GM23248 (cell line): ENCODE measurements around the gene CEBPB. TPM values are rescaled to one million over a fixed set of nuclear protein-coding genes. Genes with fewer than 3 reads are reported as not detected.
"Not testable (repeated sequence)": the region's sequence is repeated elsewhere in the genome, so short reads cannot be mapped to it uniquely, and the experiment has no call there.

ENCODE experiments used
- DNase-seq: peaks from one replicate; pipeline ENCODE4 v3.0.0-alpha.2; 2015
- H2AFZ ChIP-seq: fragments of 200-600 bp; sonication (generic); 2 replicates; pipeline ENCODE4 v1.6.1; 2016; ENCODE audit warnings: antibody characterized with exemption
- H3F3A ChIP-seq: fragments of 200-600 bp; sonication (generic); 2 replicates; pipeline ENCODE4 v1.6.1; 2016; ENCODE audit warnings: mild to moderate bottlenecking, antibody characterized with exemption, mixed run types; ENCODE audit not compliant: insufficient read depth
- H3K27ac ChIP-seq: fragments of 200-600 bp; sonication (generic); 2 replicates; pipeline ENCODE4 v1.5.1; 2016; ENCODE audit warnings: mild to moderate bottlenecking
- H3K27me3 ChIP-seq: fragments of 200-600 bp; sonication (generic); replicated peaks from 2 replicates; pipeline ENCODE4 v1.6.1; 2016; ENCODE audit warnings: mild to moderate bottlenecking; ENCODE audit not compliant: insufficient read depth
- H3K36me3 ChIP-seq: fragments of 200-600 bp; sonication (generic); 2 replicates; pipeline ENCODE4 v1.6.1; 2016; ENCODE audit warnings: low read depth, mild to moderate bottlenecking
- H3K4me1 ChIP-seq: fragments of 200-600 bp; sonication (generic); 2 replicates; pipeline ENCODE4 v1.6.1; 2016; ENCODE audit warnings: mild to moderate bottlenecking; ENCODE audit not compliant: insufficient read depth
- H3K4me2 ChIP-seq: fragments of 200-600 bp; sonication (generic); one replicate; pipeline ENCODE4 v1.6.1; 2016; ENCODE audit warnings: mild to moderate bottlenecking; ENCODE audit not compliant: unreplicated experiment
- H3K4me3 ChIP-seq: fragments of 200-600 bp; sonication (generic); 2 replicates; pipeline ENCODE4 v1.5.1; 2016; ENCODE audit warnings: mild to moderate bottlenecking
- H3K79me2 ChIP-seq: fragments of 200-600 bp; sonication (generic); 2 replicates; pipeline ENCODE4 v1.6.1; 2016; ENCODE audit warnings: mild to moderate bottlenecking; ENCODE audit not compliant: insufficient read depth
- H3K9ac ChIP-seq: fragments of 200-600 bp; sonication (generic); 2 replicates; pipeline ENCODE4 v1.6.1; 2016; ENCODE audit warnings: mild to moderate bottlenecking
- H3K9me2 ChIP-seq: fragments of 200-600 bp; sonication (generic); 2 replicates; pipeline ENCODE4 v1.6.1; 2016; ENCODE audit warnings: mixed run types, mild to moderate bottlenecking, moderate library complexity; ENCODE audit not compliant: insufficient read depth
- H3K9me3 ChIP-seq: fragments of 200-600 bp; sonication (generic); one replicate; pipeline ENCODE4 v1.6.1; 2017; ENCODE audit warnings: low read depth
- H4K20me1 ChIP-seq: fragments of 200-600 bp; sonication (generic); 2 replicates; pipeline ENCODE4 v1.6.0; 2016; ENCODE audit not compliant: insufficient read depth
- EZH2 ChIP-seq: fragments of 200-600 bp; sonication (generic); IDR thresholded peaks from 2 replicates; pipeline ENCODE4 v1.6.1; 2018; ENCODE audit warnings: antibody characterized with exemption, mild to moderate bottlenecking; ENCODE audit not compliant: insufficient read depth, poor library complexity, severe bottlenecking
- EZH2phosphoT487 ChIP-seq: fragments of 200-600 bp; sonication (generic); IDR thresholded peaks from 2 replicates; pipeline ENCODE4 v1.6.1; 2018; ENCODE audit warnings: antibody characterized with exemption, moderate library complexity, mild to moderate bottlenecking, low read depth; ENCODE audit not compliant: insufficient read depth
- WGBS, 2 experiments: methylation state at CpG; one replicate each; pipeline ENCODE4 v1.1.6; 2015 to 2017; ENCODE audit warnings: low lambda C conversion rate in 2 of 2, low coverage in 1 of 2; ENCODE audit errors: missing lambda C conversion rate in 2 of 2; 5-methylcytosine and 5-hydroxymethylcytosine counted together
- in situ Hi-C: fragments of 300-500 bp; cut with MboI; formaldehyde crosslinking; loops from 2 replicates; pipeline ENCODE4 v1.15.0; 2020
- polyA plus RNA-seq: library from polyadenylated mRNA; unstranded; fragments of >200 nt; fragmentation: Nextera tagmentation; extraction: Ambion mirVana; gene quantifications from 2 replicates; pipeline ENCODE4 v1.2.1, GENCODE V29; 2016
- total RNA-seq: library from RNA; depleted of rRNA; stranded (reverse); fragments of >200 nt; shearing (Covaris generic); gene quantifications from 2 replicates; pipeline ENCODE4 v1.2.3, GENCODE V29; 2014

Gene CEBPB
- total and polyA plus RNA-seq, 2 experiments from 2014 or later, result 47.1 to 73.8 TPM

GRCh38 chr20:50202677-50203076 is 12.0 kb downstream of the CEBPB start:
- Histone ChIP-seq H4K20me1 (no peaks in the 10 kb centered on the region), H3K79me2 (no peaks in the 10 kb centered on the region), H3K4me3 (no peak overlapping the region), H3K4me2 (no peak overlapping the region), H3K36me3 (0 out of 2 replicates have a peak, but pooled peaks cover 8% of the 10 kb centered on the region), H2AFZ (no peak overlapping the region), H3F3A (peaks cover 9% of the 10 kb centered on the region; the same call in 1 of the 2 replicates), H3K9ac (no peak overlapping the region), H3K4me1 (no peaks in the 10 kb centered on the region), H3K9me3 (no peaks in the 10 kb centered on the region), H3K27me3 (no peaks in the 10 kb centered on the region), H3K9me2 (no peaks in the 10 kb centered on the region), H3K27ac (no peak overlapping the region)
- in situ Hi-C loops, result no loop called here
- WGBS, 2 experiments, result 89 to 94% methylated on average over 5 of the region's 5 CpGs
- TF ChIP-seq EZH2phosphoT487 (no peak), EZH2 (no peak)
- no peak for DNase-seq

- H3K27ac ChIP-seq, result no peak overlapping the region
- TF ChIP-seq EZH2 (no peak), EZH2phosphoT487 (no peak)
- no peaks in the 10 kb centered on the region for H3K9me2 ChIP-seq
- no peak overlapping the region for H3K4me2 ChIP-seq
- H3F3A ChIP-seq, result peaks cover 3% of the 10 kb centered on the region; the same call in 1 of the 2 replicates
- DNase-seq, result no peak
- H4K20me1 ChIP-seq, result no peaks in the 10 kb centered on the region
- H3K4me3 ChIP-seq, result no peak overlapping the region
- 95 to 97% methylated on average over 5 of the region's 5 CpGs for WGBS, 2 experiments
- no peaks in the 10 kb centered on the region for H3K79me2 ChIP-seq
- in situ Hi-C loops, result no loop called here
- no peak overlapping the region for H3K9ac ChIP-seq
- no peaks in the 10 kb centered on the region for H3K9me3 ChIP-seq
- 0 out of 2 replicates have a peak, but pooled peaks cover 7% of the 10 kb centered on the region for H3K36me3 ChIP-seq
- no peak overlapping the region for H2AFZ ChIP-seq
- H3K27me3 ChIP-seq, result no peaks in the 10 kb centered on the region
- H3K4me1 ChIP-seq, result no peaks in the 10 kb centered on the region
Measured at GRCh38 chr20:50203951-50204937, 13.6 kb downstream of the CEBPB start.

- no peaks in the 10 kb centered on the region for H3K27me3 ChIP-seq
- H3K27ac ChIP-seq, result no peak overlapping the region
- H3K4me3 ChIP-seq, result no peak overlapping the region
- H3K4me1 ChIP-seq, result no peaks in the 10 kb centered on the region
- TF ChIP-seq EZH2phosphoT487, result no peak
- no peak for TF ChIP-seq EZH2
- H3K9me3 ChIP-seq, result no peaks in the 10 kb centered on the region
- no peak overlapping the region for H3K4me2 ChIP-seq
- H3K79me2 ChIP-seq, result no peaks in the 10 kb centered on the region
- WGBS, 2 experiments, result 72% methylated on average over 1 of the region's 1 CpG
- no peak overlapping the region for H2AFZ ChIP-seq
- in situ Hi-C loops, result no loop called here
- H3K9ac ChIP-seq, result no peak overlapping the region
- no peaks in the 10 kb centered on the region for H3K9me2 ChIP-seq
- H4K20me1 ChIP-seq, result no peaks in the 10 kb centered on the region
- H3K36me3 ChIP-seq, result no peaks in the 10 kb centered on the region
- H3F3A ChIP-seq, result no peaks in the 10 kb centered on the region; the same call in 1 of the 2 replicates
- DNase-seq, result no peak
Measured at GRCh38 chr20:50207026-50207425, 16.4 kb downstream of the CEBPB start.

- TF ChIP-seq EZH2, result no peak
- no peak for TF ChIP-seq EZH2phosphoT487
- no peak overlapping the region for H2AFZ ChIP-seq
- no peaks in the 10 kb centered on the region for H3K27me3 ChIP-seq
- H4K20me1 ChIP-seq, result no peaks in the 10 kb centered on the region
- H3K9me3 ChIP-seq, result no peaks in the 10 kb centered on the region
- H3K79me2 ChIP-seq, result no peaks in the 10 kb centered on the region
- WGBS, 2 experiments, result 77 to 80% methylated on average over 7 of the region's 7 CpGs
- no peak overlapping the region for H3K4me3 ChIP-seq
- no peak overlapping the region for H3K4me2 ChIP-seq
- no peaks in the 10 kb centered on the region for H3F3A ChIP-seq
- no peaks in the 10 kb centered on the region for H3K36me3 ChIP-seq
- H3K9me2 ChIP-seq, result no peaks in the 10 kb centered on the region
- in situ Hi-C loops, result no loop called here
- no peak overlapping the region for H3K9ac ChIP-seq
- no peak for DNase-seq
- H3K27ac ChIP-seq, result no peak overlapping the region
- no peaks in the 10 kb centered on the region for H3K4me1 ChIP-seq
Measured at GRCh38 chr20:50208085-50208491, 17.5 kb downstream of the CEBPB start.

GRCh38 chr20:50208815-50209214 is 18.2 kb downstream of the CEBPB start:
- H3F3A ChIP-seq, H2AFZ ChIP-seq, H4K20me1 ChIP-seq, in situ Hi-C loops, H3K27me3 ChIP-seq, H3K27ac ChIP-seq, H3K36me3 ChIP-seq, H3K4me3 ChIP-seq, H3K9me2 ChIP-seq, H3K9me3 ChIP-seq, H3K9ac ChIP-seq, H3K4me1 ChIP-seq, H3K4me2 ChIP-seq, DNase-seq, H3K79me2 ChIP-seq: not testable (repeated sequence)
- 81 to 83% methylated on average over 4 of the region's 4 CpGs for WGBS, 2 experiments
